HepG2 (cell line): ENCODE data around the gene OXLD1. TPM values are rescaled to one million over a fixed set of nuclear protein-coding genes. Genes with fewer than 3 reads are reported as not detected.

ENCODE experiments used
- ARNT2 ChIP-seq: sonication (generic); formaldehyde crosslinking; IDR thresholded peaks from 2 replicates; pipeline ENCODE4 v1.8.0; 2022; ENCODE audit warnings: mild to moderate bottlenecking, low read depth, missing genetic modification reagents, moderate library complexity
- CBFB ChIP-seq: sonication (generic); formaldehyde crosslinking; IDR thresholded peaks from 2 replicates; pipeline ENCODE4 v1.4.0; 2020; ENCODE audit warnings: missing genetic modification reagents
- EED ChIP-seq: sonication (generic); formaldehyde crosslinking; IDR thresholded peaks from 2 replicates; pipeline ENCODE4 v1.5.0; 2020; ENCODE audit warnings: mild to moderate bottlenecking, missing genetic modification reagents
- ELF3 ChIP-seq: IDR thresholded peaks from 2 replicates; pipeline ENCODE4 v1.6.1; 2016; ENCODE audit warnings: missing genetic modification reagents, missing compliant biosample characterization
- ERF ChIP-seq: IDR thresholded peaks from 2 replicates; pipeline ENCODE4 v1.6.1; 2018; ENCODE audit warnings: missing biosample characterization, missing genetic modification reagents
- NFE2L1 ChIP-seq: sonication (generic); formaldehyde crosslinking; IDR thresholded peaks from 2 replicates; pipeline ENCODE4 v1.4.0; 2020; ENCODE audit warnings: missing genetic modification reagents, mild to moderate bottlenecking, borderline replicate concordance
- ZNF317 ChIP-seq: sonication (generic); formaldehyde crosslinking; IDR thresholded peaks from 2 replicates; pipeline ENCODE4 v1.5.0; 2020; ENCODE audit warnings: mild to moderate bottlenecking, missing genetic modification reagents
- ZNF567 ChIP-seq: sonication (generic); formaldehyde crosslinking; IDR thresholded peaks from 2 replicates; pipeline ENCODE4 v1.8.1; 2023; ENCODE audit warnings: mild to moderate bottlenecking, missing genetic modification reagents, borderline replicate concordance
- ZNF792 ChIP-seq: IDR thresholded peaks from 2 replicates; pipeline ENCODE4 v1.6.1; 2016
- polyA plus RNA-seq, 8 experiments: library from polyadenylated mRNA; depleted of rRNA in 3 of 8; stranded (reverse) in 7 of 8; unstranded in 1 of 8; fragments of >200 nt; fragmentation: Illumina TruSeq in 4 of 8; extraction: Trizol in 4 of 8; gene quantifications; 2 replicates each; pipeline versions ENCODE4 v1.2.1 to v1.2.3, GENCODE V29; 2011 to 2016; ENCODE audit warnings: low read depth in 4 of 8, missing spikeins in 1 of 8, mixed read lengths in 1 of 8; ENCODE audit not compliant: insufficient read depth in 1 of 8
- total RNA-seq, 5 experiments: library from RNA; depleted of rRNA; stranded (reverse); fragments of >200 nt; fragmentation: Illumina TruSeq; extraction: Trizol; gene quantifications; 2 replicates each; pipeline ENCODE4 v1.2.3, GENCODE V29; 2016; ENCODE audit warnings: low read depth in 1 of 5
- TF ChIP-seq, protein P1 (sequence below): sonication (generic); formaldehyde crosslinking; IDR thresholded peaks from 2 replicates; pipeline ENCODE4 v1.5.0; 2020; ENCODE audit warnings: missing genetic modification reagents
- TF ChIP-seq, protein P2 (sequence below): sonication (generic); formaldehyde crosslinking; IDR thresholded peaks from 2 replicates; pipeline ENCODE4 v1.4.0; 2020; ENCODE audit warnings: missing genetic modification reagents
- TF ChIP-seq, protein P3 (sequence below): sonication (generic); formaldehyde crosslinking; IDR thresholded peaks from 2 replicates; pipeline ENCODE4 v1.9.0; 2021; ENCODE audit warnings: mild to moderate bottlenecking, missing genetic modification reagents
- TF ChIP-seq, protein P4 (sequence below): sonication (generic); formaldehyde crosslinking; IDR thresholded peaks from 2 replicates; pipeline ENCODE4 v1.4.0; 2020; ENCODE audit warnings: missing genetic modification reagents
- TF ChIP-seq, protein P5 (sequence below): sonication (generic); formaldehyde crosslinking; IDR thresholded peaks from 2 replicates; pipeline ENCODE4 v1.5.0; 2020; ENCODE audit warnings: mild to moderate bottlenecking, missing genetic modification reagents
- TF ChIP-seq, protein P6 (sequence below): sonication (generic); formaldehyde crosslinking; conservative IDR thresholded peaks from 2 replicates; pipeline ENCODE4 v1.8.0; 2022; ENCODE audit warnings: mild to moderate bottlenecking, moderate library complexity, missing genetic modification reagents

OXLD1 gene
- total and polyA plus RNA-seq, 2 of the 13 experiments (the other 11 are each of a cell fraction or from before 2014, with no cell fraction given) = 27.1 to 37.5 TPM

DNA sequence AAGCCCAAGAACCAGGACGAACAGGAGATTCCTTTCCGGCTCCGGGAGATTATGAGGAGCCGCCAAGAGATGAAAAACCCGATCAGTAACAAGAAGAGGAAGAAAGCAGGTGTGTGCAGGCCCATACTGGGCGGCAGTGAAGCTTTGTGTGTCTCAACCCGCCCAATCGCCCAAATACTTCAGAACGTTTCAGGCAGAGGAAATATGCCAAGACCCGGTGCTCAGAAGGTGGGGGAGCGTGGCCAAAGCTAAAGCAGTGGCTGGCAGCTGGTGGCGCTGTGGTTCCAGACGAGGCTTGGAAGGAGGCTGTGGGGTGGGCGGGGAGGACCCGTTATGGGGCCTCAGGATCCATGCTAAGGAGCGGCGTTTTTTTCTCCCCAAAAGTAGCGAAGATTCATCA, 1.3 kb upstream of the OXLD1 start (continued):
- TF ChIP-seq, protein P1, sequence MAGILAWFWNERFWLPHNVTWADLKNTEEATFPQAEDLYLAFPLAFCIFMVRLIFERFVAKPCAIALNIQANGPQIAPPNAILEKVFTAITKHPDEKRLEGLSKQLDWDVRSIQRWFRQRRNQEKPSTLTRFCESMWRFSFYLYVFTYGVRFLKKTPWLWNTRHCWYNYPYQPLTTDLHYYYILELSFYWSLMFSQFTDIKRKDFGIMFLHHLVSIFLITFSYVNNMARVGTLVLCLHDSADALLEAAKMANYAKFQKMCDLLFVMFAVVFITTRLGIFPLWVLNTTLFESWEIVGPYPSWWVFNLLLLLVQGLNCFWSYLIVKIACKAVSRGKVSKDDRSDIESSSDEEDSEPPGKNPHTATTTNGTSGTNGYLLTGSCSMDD = no peak
- TF ChIP-seq ARNT2 (CRISPR knock-in tag) (0 out of 2 replicates have a peak, but pooled peaks have one; percentile 37), ELF3 (CRISPR knock-in tag) (no peak), CBFB (CRISPR knock-in tag) (no peak), ZNF317 (CRISPR knock-in tag) (no peak), NFE2L1 (CRISPR knock-in tag) (no peak), ERF (CRISPR knock-in tag) (no peak), ZNF567 (no peak), EED (no peak), ZNF792 (CRISPR knock-in tag) (no peak)
- TF ChIP-seq, protein P2, sequence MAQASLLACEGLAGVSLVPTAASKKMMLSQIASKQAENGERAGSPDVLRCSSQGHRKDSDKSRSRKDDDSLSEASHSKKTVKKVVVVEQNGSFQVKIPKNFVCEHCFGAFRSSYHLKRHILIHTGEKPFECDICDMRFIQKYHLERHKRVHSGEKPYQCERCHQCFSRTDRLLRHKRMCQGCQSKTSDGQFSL (CRISPR knock-in tag) = 0 out of 2 replicates have a peak, but pooled peaks have one; percentile 7
- TF ChIP-seq, protein P3, sequence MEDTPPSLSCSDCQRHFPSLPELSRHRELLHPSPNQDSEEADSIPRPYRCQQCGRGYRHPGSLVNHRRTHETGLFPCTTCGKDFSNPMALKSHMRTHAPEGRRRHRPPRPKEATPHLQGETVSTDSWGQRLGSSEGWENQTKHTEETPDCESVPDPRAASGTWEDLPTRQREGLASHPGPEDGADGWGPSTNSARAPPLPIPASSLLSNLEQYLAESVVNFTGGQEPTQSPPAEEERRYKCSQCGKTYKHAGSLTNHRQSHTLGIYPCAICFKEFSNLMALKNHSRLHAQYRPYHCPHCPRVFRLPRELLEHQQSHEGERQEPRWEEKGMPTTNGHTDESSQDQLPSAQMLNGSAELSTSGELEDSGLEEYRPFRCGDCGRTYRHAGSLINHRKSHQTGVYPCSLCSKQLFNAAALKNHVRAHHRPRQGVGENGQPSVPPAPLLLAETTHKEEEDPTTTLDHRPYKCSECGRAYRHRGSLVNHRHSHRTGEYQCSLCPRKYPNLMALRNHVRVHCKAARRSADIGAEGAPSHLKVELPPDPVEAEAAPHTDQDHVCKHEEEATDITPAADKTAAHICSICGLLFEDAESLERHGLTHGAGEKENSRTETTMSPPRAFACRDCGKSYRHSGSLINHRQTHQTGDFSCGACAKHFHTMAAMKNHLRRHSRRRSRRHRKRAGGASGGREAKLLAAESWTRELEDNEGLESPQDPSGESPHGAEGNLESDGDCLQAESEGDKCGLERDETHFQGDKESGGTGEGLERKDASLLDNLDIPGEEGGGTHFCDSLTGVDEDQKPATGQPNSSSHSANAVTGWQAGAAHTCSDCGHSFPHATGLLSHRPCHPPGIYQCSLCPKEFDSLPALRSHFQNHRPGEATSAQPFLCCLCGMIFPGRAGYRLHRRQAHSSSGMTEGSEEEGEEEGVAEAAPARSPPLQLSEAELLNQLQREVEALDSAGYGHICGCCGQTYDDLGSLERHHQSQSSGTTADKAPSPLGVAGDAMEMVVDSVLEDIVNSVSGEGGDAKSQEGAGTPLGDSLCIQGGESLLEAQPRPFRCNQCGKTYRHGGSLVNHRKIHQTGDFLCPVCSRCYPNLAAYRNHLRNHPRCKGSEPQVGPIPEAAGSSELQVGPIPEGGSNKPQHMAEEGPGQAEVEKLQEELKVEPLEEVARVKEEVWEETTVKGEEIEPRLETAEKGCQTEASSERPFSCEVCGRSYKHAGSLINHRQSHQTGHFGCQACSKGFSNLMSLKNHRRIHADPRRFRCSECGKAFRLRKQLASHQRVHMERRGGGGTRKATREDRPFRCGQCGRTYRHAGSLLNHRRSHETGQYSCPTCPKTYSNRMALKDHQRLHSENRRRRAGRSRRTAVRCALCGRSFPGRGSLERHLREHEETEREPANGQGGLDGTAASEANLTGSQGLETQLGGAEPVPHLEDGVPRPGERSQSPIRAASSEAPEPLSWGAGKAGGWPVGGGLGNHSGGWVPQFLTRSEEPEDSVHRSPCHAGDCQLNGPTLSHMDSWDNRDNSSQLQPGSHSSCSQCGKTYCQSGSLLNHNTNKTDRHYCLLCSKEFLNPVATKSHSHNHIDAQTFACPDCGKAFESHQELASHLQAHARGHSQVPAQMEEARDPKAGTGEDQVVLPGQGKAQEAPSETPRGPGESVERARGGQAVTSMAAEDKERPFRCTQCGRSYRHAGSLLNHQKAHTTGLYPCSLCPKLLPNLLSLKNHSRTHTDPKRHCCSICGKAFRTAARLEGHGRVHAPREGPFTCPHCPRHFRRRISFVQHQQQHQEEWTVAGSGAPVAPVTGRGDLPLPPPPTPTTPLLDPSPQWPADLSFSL (CRISPR knock-in tag) = no peak
- TF ChIP-seq, protein P4, sequence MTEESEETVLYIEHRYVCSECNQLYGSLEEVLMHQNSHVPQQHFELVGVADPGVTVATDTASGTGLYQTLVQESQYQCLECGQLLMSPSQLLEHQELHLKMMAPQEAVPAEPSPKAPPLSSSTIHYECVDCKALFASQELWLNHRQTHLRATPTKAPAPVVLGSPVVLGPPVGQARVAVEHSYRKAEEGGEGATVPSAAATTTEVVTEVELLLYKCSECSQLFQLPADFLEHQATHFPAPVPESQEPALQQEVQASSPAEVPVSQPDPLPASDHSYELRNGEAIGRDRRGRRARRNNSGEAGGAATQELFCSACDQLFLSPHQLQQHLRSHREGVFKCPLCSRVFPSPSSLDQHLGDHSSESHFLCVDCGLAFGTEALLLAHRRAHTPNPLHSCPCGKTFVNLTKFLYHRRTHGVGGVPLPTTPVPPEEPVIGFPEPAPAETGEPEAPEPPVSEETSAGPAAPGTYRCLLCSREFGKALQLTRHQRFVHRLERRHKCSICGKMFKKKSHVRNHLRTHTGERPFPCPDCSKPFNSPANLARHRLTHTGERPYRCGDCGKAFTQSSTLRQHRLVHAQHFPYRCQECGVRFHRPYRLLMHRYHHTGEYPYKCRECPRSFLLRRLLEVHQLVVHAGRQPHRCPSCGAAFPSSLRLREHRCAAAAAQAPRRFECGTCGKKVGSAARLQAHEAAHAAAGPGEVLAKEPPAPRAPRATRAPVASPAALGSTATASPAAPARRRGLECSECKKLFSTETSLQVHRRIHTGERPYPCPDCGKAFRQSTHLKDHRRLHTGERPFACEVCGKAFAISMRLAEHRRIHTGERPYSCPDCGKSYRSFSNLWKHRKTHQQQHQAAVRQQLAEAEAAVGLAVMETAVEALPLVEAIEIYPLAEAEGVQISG (CRISPR knock-in tag) = no peak
- TF ChIP-seq, protein P5, sequence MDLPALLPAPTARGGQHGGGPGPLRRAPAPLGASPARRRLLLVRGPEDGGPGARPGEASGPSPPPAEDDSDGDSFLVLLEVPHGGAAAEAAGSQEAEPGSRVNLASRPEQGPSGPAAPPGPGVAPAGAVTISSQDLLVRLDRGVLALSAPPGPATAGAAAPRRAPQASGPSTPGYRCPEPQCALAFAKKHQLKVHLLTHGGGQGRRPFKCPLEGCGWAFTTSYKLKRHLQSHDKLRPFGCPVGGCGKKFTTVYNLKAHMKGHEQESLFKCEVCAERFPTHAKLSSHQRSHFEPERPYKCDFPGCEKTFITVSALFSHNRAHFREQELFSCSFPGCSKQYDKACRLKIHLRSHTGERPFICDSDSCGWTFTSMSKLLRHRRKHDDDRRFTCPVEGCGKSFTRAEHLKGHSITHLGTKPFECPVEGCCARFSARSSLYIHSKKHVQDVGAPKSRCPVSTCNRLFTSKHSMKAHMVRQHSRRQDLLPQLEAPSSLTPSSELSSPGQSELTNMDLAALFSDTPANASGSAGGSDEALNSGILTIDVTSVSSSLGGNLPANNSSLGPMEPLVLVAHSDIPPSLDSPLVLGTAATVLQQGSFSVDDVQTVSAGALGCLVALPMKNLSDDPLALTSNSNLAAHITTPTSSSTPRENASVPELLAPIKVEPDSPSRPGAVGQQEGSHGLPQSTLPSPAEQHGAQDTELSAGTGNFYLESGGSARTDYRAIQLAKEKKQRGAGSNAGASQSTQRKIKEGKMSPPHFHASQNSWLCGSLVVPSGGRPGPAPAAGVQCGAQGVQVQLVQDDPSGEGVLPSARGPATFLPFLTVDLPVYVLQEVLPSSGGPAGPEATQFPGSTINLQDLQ (CRISPR knock-in tag) = 0 out of 2 replicates have a peak, but pooled peaks have one; percentile 12
- TF ChIP-seq, protein P6, sequence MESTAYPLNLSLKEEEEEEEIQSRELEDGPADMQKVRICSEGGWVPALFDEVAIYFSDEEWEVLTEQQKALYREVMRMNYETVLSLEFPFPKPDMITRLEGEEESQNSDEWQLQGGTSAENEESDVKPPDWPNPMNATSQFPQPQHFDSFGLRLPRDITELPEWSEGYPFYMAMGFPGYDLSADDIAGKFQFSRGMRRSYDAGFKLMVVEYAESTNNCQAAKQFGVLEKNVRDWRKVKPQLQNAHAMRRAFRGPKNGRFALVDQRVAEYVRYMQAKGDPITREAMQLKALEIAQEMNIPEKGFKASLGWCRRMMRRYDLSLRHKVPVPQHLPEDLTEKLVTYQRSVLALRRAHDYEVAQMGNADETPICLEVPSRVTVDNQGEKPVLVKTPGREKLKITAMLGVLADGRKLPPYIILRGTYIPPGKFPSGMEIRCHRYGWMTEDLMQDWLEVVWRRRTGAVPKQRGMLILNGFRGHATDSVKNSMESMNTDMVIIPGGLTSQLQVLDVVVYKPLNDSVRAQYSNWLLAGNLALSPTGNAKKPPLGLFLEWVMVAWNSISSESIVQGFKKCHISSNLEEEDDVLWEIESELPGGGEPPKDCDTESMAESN (CRISPR knock-in tag) = no peak
